HEK293 (cell line): ENCODE measurements around the gene IRAK2.
A peak's percentile ranks its signal among the peaks of the same experiment; 100 is the strongest.

ENCODE experiments used
- ATF2 ChIP-seq: fragments of 450-650 bp; formaldehyde crosslinking; IDR thresholded peaks from 2 replicates; pipeline ENCODE4 v1.5.1; 2016; ENCODE audit warnings: missing biosample characterization, missing genetic modification characterization, low read depth
- BCL11B ChIP-seq: fragments of 450-650 bp; formaldehyde crosslinking; IDR thresholded peaks from 2 replicates; pipeline ENCODE4 v1.5.1; 2016; ENCODE audit warnings: low read depth, missing biosample characterization, missing genetic modification characterization
- EGR2 ChIP-seq: fragments of 450-650 bp; formaldehyde crosslinking; IDR thresholded peaks from 2 replicates; pipeline ENCODE4 v1.5.1; 2016; ENCODE audit warnings: low read depth, missing biosample characterization, missing genetic modification characterization
- ELK4 ChIP-seq: IDR thresholded peaks from 2 replicates; pipeline ENCODE4 v1.6.1; 2011; ENCODE audit warnings: mild to moderate bottlenecking, low read depth, low read length, borderline replicate concordance
- GLI2 ChIP-seq: fragments of 450-650 bp; formaldehyde crosslinking; IDR thresholded peaks from 2 replicates; pipeline ENCODE4; 2017; ENCODE audit warnings: missing biosample characterization, missing genetic modification characterization, low read depth, borderline replicate concordance
- GLI4 ChIP-seq: fragments of 450-650 bp; formaldehyde crosslinking; IDR thresholded peaks from 2 replicates; pipeline ENCODE4 v1.5.1; 2016; ENCODE audit warnings: missing biosample characterization, missing genetic modification characterization
- GLIS1 ChIP-seq: fragments of 450-650 bp; formaldehyde crosslinking; IDR thresholded peaks from 2 replicates; pipeline ENCODE4 v1.5.1; 2016; ENCODE audit warnings: missing biosample characterization, missing genetic modification characterization
- KLF8 ChIP-seq: fragments of 450-650 bp; formaldehyde crosslinking; IDR thresholded peaks from 2 replicates; pipeline ENCODE4 v1.5.1; 2016; ENCODE audit warnings: missing biosample characterization, missing genetic modification characterization
- MZF1 ChIP-seq: fragments of 450-650 bp; formaldehyde crosslinking; IDR thresholded peaks from 2 replicates; pipeline ENCODE4 v1.5.1; 2017; ENCODE audit warnings: missing biosample characterization, missing genetic modification characterization, borderline replicate concordance
- OVOL3 ChIP-seq: fragments of 450-650 bp; formaldehyde crosslinking; IDR thresholded peaks from 2 replicates; pipeline ENCODE4 v1.5.1; 2016; ENCODE audit warnings: missing biosample characterization, missing genetic modification characterization
- PRDM2 ChIP-seq: fragments of 450-650 bp; formaldehyde crosslinking; IDR thresholded peaks from 2 replicates; pipeline ENCODE4 v1.5.1; 2016; ENCODE audit warnings: missing biosample characterization, missing genetic modification characterization, borderline replicate concordance
- PRDM4 ChIP-seq: fragments of 450-650 bp; formaldehyde crosslinking; IDR thresholded peaks from 2 replicates; pipeline ENCODE4 v1.5.1; 2017; ENCODE audit warnings: missing biosample characterization, missing genetic modification characterization
- RBAK ChIP-seq: fragments of 450-650 bp; formaldehyde crosslinking; IDR thresholded peaks from 2 replicates; pipeline ENCODE4 v1.5.1; 2016; ENCODE audit warnings: missing biosample characterization, missing genetic modification characterization
- SETDB1 ChIP-seq: IDR thresholded peaks from one replicate; pipeline ENCODE4 v1.6.1; 2017; ENCODE audit warnings: mild to moderate bottlenecking, low read length, moderate library complexity, mixed read lengths; ENCODE audit not compliant: insufficient read length
- TRIM28 ChIP-seq: IDR thresholded peaks from 2 replicates; pipeline ENCODE4 v1.6.1; 2011; ENCODE audit warnings: low read length, control low read depth, borderline replicate concordance
- YY2 ChIP-seq: fragments of 450-650 bp; formaldehyde crosslinking; IDR thresholded peaks from 2 replicates; pipeline ENCODE4 v1.5.1; 2016; ENCODE audit warnings: missing biosample characterization, missing genetic modification characterization
- ZIC2 ChIP-seq: fragments of 450-650 bp; formaldehyde crosslinking; IDR thresholded peaks from 2 replicates; pipeline ENCODE4 v1.5.1; 2016; ENCODE audit warnings: missing biosample characterization, missing genetic modification characterization
- ZNF114 ChIP-seq: fragments of 450-650 bp; formaldehyde crosslinking; IDR thresholded peaks from 2 replicates; pipeline ENCODE4 v1.5.0; 2017; ENCODE audit warnings: missing biosample characterization, missing genetic modification characterization
- ZNF138 ChIP-seq: fragments of 450-650 bp; formaldehyde crosslinking; IDR thresholded peaks from 2 replicates; pipeline ENCODE4 v1.5.1; 2016; ENCODE audit warnings: missing biosample characterization, missing genetic modification characterization, borderline replicate concordance
- ZNF148 ChIP-seq: fragments of 450-650 bp; formaldehyde crosslinking; IDR thresholded peaks from 2 replicates; pipeline ENCODE4 v1.5.0; 2017; ENCODE audit warnings: missing biosample characterization, missing genetic modification characterization, borderline replicate concordance
- ZNF157 ChIP-seq: fragments of 450-650 bp; formaldehyde crosslinking; IDR thresholded peaks from 2 replicates; pipeline ENCODE4 v1.5.1; 2016; ENCODE audit warnings: missing biosample characterization, missing genetic modification characterization
- ZNF248 ChIP-seq: fragments of 450-650 bp; formaldehyde crosslinking; IDR thresholded peaks from 2 replicates; pipeline ENCODE4 v1.5.1; 2017; ENCODE audit warnings: missing biosample characterization, missing genetic modification characterization
- ZNF37A ChIP-seq: fragments of 450-650 bp; IDR thresholded peaks from 2 replicates; pipeline ENCODE4 v1.5.1; 2018; ENCODE audit warnings: missing biosample characterization, missing genetic modification characterization
- ZNF48 ChIP-seq: fragments of 450-650 bp; formaldehyde crosslinking; IDR thresholded peaks from 2 replicates; pipeline ENCODE4 v1.5.1; 2016; ENCODE audit warnings: missing biosample characterization, missing genetic modification characterization
- ZNF610 ChIP-seq: fragments of 450-650 bp; formaldehyde crosslinking; IDR thresholded peaks from 2 replicates; pipeline ENCODE4 v1.5.1; 2016; ENCODE audit warnings: missing biosample characterization, missing genetic modification characterization, borderline replicate concordance
- ZNF791 ChIP-seq: fragments of 450-650 bp; formaldehyde crosslinking; IDR thresholded peaks from 2 replicates; pipeline ENCODE4 v1.5.1; 2016; ENCODE audit warnings: missing biosample characterization, missing genetic modification characterization
- ZNF843 ChIP-seq: fragments of 450-650 bp; formaldehyde crosslinking; IDR thresholded peaks from 2 replicates; pipeline ENCODE4 v1.5.1; 2016; ENCODE audit warnings: missing biosample characterization, missing genetic modification characterization

Gene IRAK2

GRCh38 chr3:10248984-10249748, 84.4 kb downstream of the IRAK2 start (continued):
- TF ChIP-seq PRDM2 (tag by site-specific recombination) (no peak), KLF8 (no peak), ZIC2 (tag by site-specific recombination) (no peak), BCL11B (0 out of 2 replicates have a peak, but pooled peaks have one; percentile 12), EGR2 (peak; percentile 50; the same call in 1 of the 2 replicates), ZNF791 (tag by site-specific recombination) (no peak), GLI4 (tag by site-specific recombination) (no peak), ZNF248 (tag by site-specific recombination) (no peak), GLIS1 (tag by site-specific recombination) (no peak), ZNF157 (no peak), ELK4 (no peak), ZNF610 (tag by site-specific recombination) (no peak), TRIM28 (no peak), ATF2 (tag by site-specific recombination) (no peak), MZF1 (tag by site-specific recombination) (no peak), ZNF138 (no peak), SETDB1 (no peak), ZNF37A (tag by site-specific recombination) (no peak), ZNF843 (tag by site-specific recombination) (no peak), ZNF148 (tag by site-specific recombination) (no peak), ZNF48 (tag by site-specific recombination) (no peak), GLI2 (no peak), YY2 (tag by site-specific recombination) (no peak), ZNF114 (tag by site-specific recombination) (no peak), OVOL3 (tag by site-specific recombination) (no peak), RBAK (tag by site-specific recombination) (no peak), PRDM4 (tag by site-specific recombination) (no peak)
